Keratinocyte (primary cell): Measurements from ENCODE around the gene CCM2. TPM values are rescaled to one million over a fixed set of nuclear protein-coding genes. Genes with fewer than 3 reads are reported as not detected.

Experiments used
- DNase-seq: peaks from one replicate; pipeline ENCODE4 v3.0.0-alpha.2; 2011; ENCODE audit warnings: low read depth, missing footprints, low spot score
- FAIRE-seq: peaks from 2 replicates; lab custom pipeline; 2011; peaks lifted over from hg19 to GRCh38; lab: Jason Lieb, UNC
- H2AFZ ChIP-seq: 2 replicates; pipeline ENCODE4 v1.6.0; 2012; ENCODE audit warnings: low read length, control low read depth, inconsistent platforms; ENCODE audit not compliant: control insufficient read depth
- H3K27ac ChIP-seq: 2 replicates; pipeline ENCODE4 v1.5.1; 2011; ENCODE audit warnings: low read length; ENCODE audit not compliant: control insufficient read depth, insufficient read depth
- H3K27me3 ChIP-seq: 3 replicates; pipeline ENCODE4 v1.6.0; 2011; ENCODE audit warnings: low read length; ENCODE audit not compliant: control insufficient read depth, insufficient read depth; ENCODE audit errors: extremely low read depth
- H3K36me3 ChIP-seq, 2 experiments: 2 replicates in 1 of 2; 3 replicates in 1 of 2; pipeline ENCODE4 v1.5.1; 2011; ENCODE audit warnings: low read length in 2 of 2, mild to moderate bottlenecking in 1 of 2; ENCODE audit not compliant: control insufficient read depth in 2 of 2, insufficient read depth in 2 of 2; ENCODE audit errors: extremely low read depth in 1 of 2
- H3K4me1 ChIP-seq: 3 replicates; pipeline ENCODE4 v1.5.1; 2011; ENCODE audit warnings: low read length; ENCODE audit not compliant: control insufficient read depth, insufficient read depth; ENCODE audit errors: extremely low read depth
- H3K4me2 ChIP-seq: 3 replicates; pipeline ENCODE4 v1.6.0; 2011; ENCODE audit warnings: low read depth, low read length; ENCODE audit not compliant: control insufficient read depth, insufficient read depth; ENCODE audit errors: extremely low read depth
- H3K4me3 ChIP-seq, 3 experiments: fragments of 200-600 bp in 1 of 3; sonication (generic) in 1 of 3; 2 replicates in 2 of 3; 3 replicates in 1 of 3; pipeline ENCODE4 v1.5.1; 2011 to 2016; ENCODE audit warnings: low read length in 3 of 3, mild to moderate bottlenecking in 3 of 3, control low read depth in 2 of 3, inconsistent platforms in 1 of 3, low read depth in 1 of 3, mixed read lengths in 1 of 3, mixed run types in 1 of 3, moderate library complexity in 1 of 3; ENCODE audit not compliant: control insufficient read depth in 2 of 3, insufficient read depth in 2 of 3; ENCODE audit errors: extremely low read depth in 1 of 3
- H3K79me2 ChIP-seq: 2 replicates; pipeline ENCODE4 v1.6.0; 2012; ENCODE audit warnings: low read length; ENCODE audit not compliant: control insufficient read depth, insufficient read depth
- H3K9ac ChIP-seq: 3 replicates; pipeline ENCODE4 v1.6.0; 2011; ENCODE audit warnings: low read length; ENCODE audit not compliant: control insufficient read depth, insufficient read depth; ENCODE audit errors: extremely low read depth
- H3K9me1 ChIP-seq: 3 replicates; pipeline ENCODE4 v1.6.0; 2011; ENCODE audit warnings: low read length; ENCODE audit not compliant: control insufficient read depth, insufficient read depth; ENCODE audit errors: extremely low read depth
- H3K9me3 ChIP-seq: 2 replicates; pipeline ENCODE4 v1.5.1; 2012; ENCODE audit warnings: low read depth, low read length; ENCODE audit not compliant: control insufficient read depth
- H4K20me1 ChIP-seq: 3 replicates; pipeline ENCODE4 v1.6.0; 2011; ENCODE audit warnings: low read length; ENCODE audit not compliant: control insufficient read depth, insufficient read depth; ENCODE audit errors: extremely low read depth
- CTCF ChIP-seq, 3 experiments: IDR thresholded peaks in 1 of 3; conservative IDR thresholded peaks in 1 of 3; optimal IDR thresholded peaks in 1 of 3; 2 replicates in 2 of 3; 3 replicates in 1 of 3; pipeline versions ENCODE3 to v1.5.1; 2011; ENCODE audit warnings: low read length in 3 of 3, mild to moderate bottlenecking in 3 of 3, moderate library complexity in 2 of 3, control low read depth in 1 of 3, inconsistent platforms in 1 of 3; ENCODE audit not compliant: insufficient read depth in 2 of 3; ENCODE audit errors: extremely low read depth in 1 of 3
- EZH2 ChIP-seq: IDR thresholded peaks from one replicate; pipeline ENCODE4 v1.6.1; 2012; ENCODE audit warnings: inconsistent platforms, mild to moderate bottlenecking, low read length, moderate library complexity
- dilution Hi-C: fragments of 300-500 bp; cut with MboI; formaldehyde crosslinking; loops from one replicate; pipeline ENCODE4 v1.7.0; 2020; ENCODE audit warnings: low sequenced_read_pairs; ENCODE audit not compliant: extremely low pct_ligation_motif_present
- polyA plus RNA-seq, 5 experiments: library from polyadenylated mRNA; depleted of rRNA in 3 of 5; stranded (reverse) in 3 of 5; stranded (forward) in 1 of 5; unstranded in 1 of 5; fragments of >200 nt; gene quantifications; 1 replicate in 1 of 5; 2 replicates in 3 of 5; 3 replicates in 1 of 5; pipeline versions ENCODE4 v1.2.1 to v1.2.3, GENCODE V29; 2011 to 2012; ENCODE audit warnings: missing spikeins in 2 of 5, low read depth in 1 of 5, low replicate concordance in 1 of 5

Gene CCM2
- polyA plus RNA-seq, 1 donor (not counting 4 experiments of a cell fraction or from before 2014, with no cell fraction given) = 44.8 TPM

GRCh38 chr7:44960011-44960580 is 39.9 kb upstream of the CCM2 start:
- H3K36me3 ChIP-seq = no peaks in the 10 kb centered on the region
- peak overlapping the region; percentile 4 for H3K9ac ChIP-seq
- peak overlapping the region; percentile 33 for H3K4me2 ChIP-seq
- H2AFZ ChIP-seq = no peak overlapping the region
- DNase-seq = no peak
- dilution Hi-C loops = no loop called here
- no peak overlapping the region for H3K27ac ChIP-seq
- H3K4me3 ChIP-seq = no peak overlapping the region
- H3K9me1 ChIP-seq = no peaks in the 10 kb centered on the region
- H3K79me2 ChIP-seq = no peaks in the 10 kb centered on the region
- no peaks in the 10 kb centered on the region for H3K9me3 ChIP-seq
- peaks cover 24% of the 10 kb centered on the region for H3K27me3 ChIP-seq
- FAIRE-seq = no peak
- H3K4me1 ChIP-seq = peaks cover 17% of the 10 kb centered on the region
- no peaks in the 10 kb centered on the region for H4K20me1 ChIP-seq
- TF ChIP-seq CTCF (optimal IDR thresholded peaks at IDR 0.05 in 1 of 3, IDR thresholded peaks at IDR 0.05 in 1 of 3, conservative IDR thresholded peaks at IDR 0.05 in 1 of 3; ENCODE audit: extremely low read depth in 1 of 3, insufficient read depth in 2 of 3, low read length in 3 of 3) (no peak), EZH2 (no peak)

- no peak for DNase-seq
- TF ChIP-seq CTCF (optimal IDR thresholded peaks at IDR 0.05 in 1 of 3, IDR thresholded peaks at IDR 0.05 in 1 of 3, conservative IDR thresholded peaks at IDR 0.05 in 1 of 3; ENCODE audit: extremely low read depth in 1 of 3, insufficient read depth in 2 of 3, low read length in 3 of 3) = no peak
- no peak for TF ChIP-seq EZH2
- Histone ChIP-seq H3K9ac (no peak overlapping the region), H4K20me1 (no peaks in the 10 kb centered on the region), H3K27ac (no peak overlapping the region), H3K79me2 (no peaks in the 10 kb centered on the region), H3K36me3 (no peaks in the 10 kb centered on the region), H3K4me2 (no peak overlapping the region), H3K27me3 (peaks cover 24% of the 10 kb centered on the region), H3K4me3 (no peak overlapping the region), H3K9me1 (no peaks in the 10 kb centered on the region), H2AFZ (no peak overlapping the region), H3K4me1 (peaks cover 17% of the 10 kb centered on the region), H3K9me3 (no peaks in the 10 kb centered on the region)
- dilution Hi-C loops = no loop called here
- FAIRE-seq = no peak
These were observed 38.0 kb upstream of the CCM2 start for GRCh38 chr7:44961844-44962482.
